HepG2 (cell line): Measurements from ENCODE around the gene RMRP. TPM values are rescaled to one million over a fixed set of nuclear protein-coding genes. Genes with fewer than 3 reads are reported as not detected.

ENCODE experiments used
- ATAC-seq: fragments of 200-7000 bp; cut with Tn5 transposase; 3 replicates; pipeline ENCODE4 v1.9.1; 2020; ENCODE audit warnings: mild to moderate bottlenecking, moderate library complexity
- BruUV-seq: library from RNA; stranded (reverse); fragments of 400-500 nt; replicated peaks from 2 replicates; lab custom pipeline; 2021; lab: Mats Ljungman, UMichigan
- CTCF ChIA-PET: fragments of 300-600 bp; formaldehyde crosslinking; extraction: SDS; loops from one replicate; lab custom pipeline; 2021; ENCODE audit warnings: low total read pairs, inconsistent platforms, low intra/inter-chr PET ratio; lab: Yijun Ruan, JAX
- POLR2A ChIA-PET: fragments of 350-600 bp; sonication (Branson Sonifier 250); formaldehyde crosslinking; loops from one replicate; lab custom pipeline; 2020; ENCODE audit warnings: antibody characterized with exemption, inconsistent platforms; lab: Yijun Ruan, JAX
- DNase-seq: peaks from one replicate; pipeline ENCODE4 v3.0.0-alpha.2; 2015; ENCODE audit warnings: low spot score
- FAIRE-seq: peaks from 3 replicates; lab custom pipeline; 2011; peaks lifted over from hg19 to GRCh38; lab: Jason Lieb, UNC
- H2AFZ ChIP-seq: one replicate; pipeline ENCODE4 v1.6.1; 2011; ENCODE audit warnings: low read length, inconsistent platforms
- H3K27ac ChIP-seq: fragments of 300-600 bp; 3 replicates; pipeline ENCODE4 v1.8.0; 2011; ENCODE audit warnings: mixed run types, mild to moderate bottlenecking, mixed read lengths, low read length, inconsistent platforms; ENCODE audit not compliant: insufficient read depth; ENCODE audit errors: extremely low read length
- H3K27me3 ChIP-seq, 2 experiments: fragments of 200-600 bp in 1 of 2; 2 replicates in 1 of 2; 3 replicates in 1 of 2; pipeline versions ENCODE4 v1.6.0 to v1.8.0; 2011; ENCODE audit warnings: low read length in 2 of 2, mild to moderate bottlenecking in 2 of 2, moderate library complexity in 2 of 2, inconsistent platforms in 1 of 2; ENCODE audit not compliant: insufficient read depth in 2 of 2, control insufficient read depth in 1 of 2
- H3K36me3 ChIP-seq, 2 experiments: fragments of 200-600 bp in 1 of 2; replicated peaks in 1 of 2; 2 replicates in 1 of 2; 3 replicates in 1 of 2; pipeline versions ENCODE4 v1.5.1 to v1.8.0; 2011; ENCODE audit warnings: low read length in 2 of 2, inconsistent platforms in 1 of 2; ENCODE audit not compliant: insufficient read depth in 2 of 2, control insufficient read depth in 1 of 2
- H3K4me1 ChIP-seq: 2 replicates; pipeline ENCODE4 v1.5.1; 2012; ENCODE audit warnings: low read length, inconsistent platforms; ENCODE audit not compliant: insufficient read depth
- H3K4me2 ChIP-seq: 2 replicates; pipeline ENCODE4 v1.6.0; 2011; ENCODE audit warnings: low read depth, low read length, inconsistent platforms
- H3K4me3 ChIP-seq, 3 experiments: fragments of 200-600 bp in 1 of 3; sonication (generic), shearing (Covaris generic) in 1 of 3; replicated peaks in 1 of 3; 2 replicates each; pipeline ENCODE4 v1.5.1; 2011 to 2016; ENCODE audit warnings: low read length in 3 of 3, inconsistent platforms in 2 of 3, low read depth in 2 of 3, mild to moderate bottlenecking in 2 of 3, control low read depth in 1 of 3, mixed read lengths in 1 of 3; ENCODE audit not compliant: insufficient read depth in 1 of 3
- H3K79me2 ChIP-seq: one replicate; pipeline ENCODE4 v1.6.1; 2011; ENCODE audit warnings: low read length, inconsistent platforms; ENCODE audit not compliant: insufficient read depth
- H3K9ac ChIP-seq: 2 replicates; pipeline ENCODE4 v1.6.0; 2011; ENCODE audit warnings: mild to moderate bottlenecking, low read depth, low read length, inconsistent platforms; ENCODE audit not compliant: insufficient read depth
- H3K9me3 ChIP-seq: 2 replicates; pipeline ENCODE4 v1.5.1; 2012; ENCODE audit warnings: mild to moderate bottlenecking, low read length
- H4K20me1 ChIP-seq: 2 replicates; pipeline ENCODE4 v1.6.0; 2011; ENCODE audit warnings: inconsistent platforms, mild to moderate bottlenecking, low read length, moderate library complexity; ENCODE audit not compliant: insufficient read depth
- MIER3 ChIP-seq: IDR thresholded peaks from 2 replicates; pipeline ENCODE4 v1.6.1; 2016; ENCODE audit warnings: missing compliant biosample characterization, borderline replicate concordance
- NFIC ChIP-seq: IDR thresholded peaks from 2 replicates; pipeline ENCODE4 v1.6.1; 2012; ENCODE audit warnings: mild to moderate bottlenecking, low read length, inconsistent platforms
- SIX1 ChIP-seq: sonication (generic); formaldehyde crosslinking; IDR thresholded peaks from 2 replicates; pipeline ENCODE4 v1.4.0; 2020; ENCODE audit warnings: missing genetic modification reagents, borderline replicate concordance
- SMC3 ChIP-seq: IDR thresholded peaks from 2 replicates; pipeline ENCODE4 v1.6.1; 2011; ENCODE audit warnings: low read length, improper control_type of control experiment
- SSRP1 ChIP-seq: IDR thresholded peaks from 2 replicates; pipeline ENCODE4 v1.6.1; 2016; ENCODE audit warnings: control low read depth
- ZNF34 ChIP-seq: sonication (generic); formaldehyde crosslinking; IDR thresholded peaks from 2 replicates; pipeline ENCODE4 v1.4.0; 2020; ENCODE audit warnings: mild to moderate bottlenecking, missing genetic modification reagents, borderline replicate concordance
- ZNF564 ChIP-seq: sonication (generic); formaldehyde crosslinking; IDR thresholded peaks from 2 replicates; pipeline ENCODE4 v1.8.1; 2023; ENCODE audit warnings: mild to moderate bottlenecking, missing genetic modification reagents
- ZNF615 ChIP-seq: sonication (generic); formaldehyde crosslinking; IDR thresholded peaks from 2 replicates; pipeline ENCODE4 v1.5.0; 2020; ENCODE audit warnings: mild to moderate bottlenecking, missing genetic modification reagents, borderline replicate concordance
- ZNF891 ChIP-seq: sonication (generic); formaldehyde crosslinking; IDR thresholded peaks from 2 replicates; pipeline ENCODE4 v1.5.0; 2020; ENCODE audit warnings: mild to moderate bottlenecking, missing genetic modification reagents
- WGBS: methylation state at CpG from one replicate; pipeline ENCODE4 v1.1.6; 2017; ENCODE audit warnings: low lambda C conversion rate; 5-methylcytosine and 5-hydroxymethylcytosine counted together
- in situ Hi-C: cut with HindIII; loops from 2 replicates; pipeline ENCODE4 v1.10.0; 2017; ENCODE audit warnings: low pct_unique_long_range_greater_than_20kb; ENCODE audit not compliant: extremely low pct_ligation_motif_present
- intact Hi-C: fragments of 100-400 bp; cut with micrococcal nuclease; formaldehyde crosslinking; loops from one replicate; pipeline ENCODE4 v1.10.0; 2022; ENCODE audit not compliant: unreplicated experiment
- polyA plus RNA-seq, 8 experiments: library from polyadenylated mRNA; depleted of rRNA in 3 of 8; stranded (reverse) in 7 of 8; unstranded in 1 of 8; fragments of >200 nt; fragmentation: Illumina TruSeq in 4 of 8; extraction: Trizol in 4 of 8; gene quantifications; 2 replicates each; pipeline versions ENCODE4 v1.2.1 to v1.2.3, GENCODE V29; 2011 to 2016; ENCODE audit warnings: low read depth in 4 of 8, missing spikeins in 1 of 8, mixed read lengths in 1 of 8; ENCODE audit not compliant: insufficient read depth in 1 of 8
- total RNA-seq, 5 experiments: library from RNA; depleted of rRNA; stranded (reverse); fragments of >200 nt; fragmentation: Illumina TruSeq; extraction: Trizol; gene quantifications; 2 replicates each; pipeline ENCODE4 v1.2.3, GENCODE V29; 2016; ENCODE audit warnings: low read depth in 1 of 5
- TF ChIP-seq, protein P1 (sequence below): sonication (generic); formaldehyde crosslinking; IDR thresholded peaks from 2 replicates; pipeline ENCODE4 v1.4.0; 2020; ENCODE audit warnings: mild to moderate bottlenecking, low read depth, missing genetic modification reagents
- TF ChIP-seq, protein P2 (sequence below): sonication (generic); formaldehyde crosslinking; IDR thresholded peaks from 2 replicates; pipeline ENCODE4 v1.8.1; 2022; ENCODE audit warnings: low read depth, mild to moderate bottlenecking, missing genetic modification reagents
- TF ChIP-seq, protein P3 (sequence below), 2 experiments: IDR thresholded peaks; 2 replicates each; pipeline ENCODE4 v1.6.1; 2011 to 2012; ENCODE audit warnings: low read length in 2 of 2, borderline replicate concordance in 1 of 2, low read depth in 1 of 2, mild to moderate bottlenecking in 1 of 2, moderate library complexity in 1 of 2
- TF ChIP-seq, protein P4 (sequence below), 2 experiments: sonication (generic) in 1 of 2; formaldehyde crosslinking in 1 of 2; IDR thresholded peaks; 2 replicates each; pipeline versions ENCODE4 v1.4.0 to v1.6.1; 2018 to 2020; ENCODE audit warnings: missing genetic modification reagents in 2 of 2, borderline replicate concordance in 1 of 2, low read depth in 1 of 2, mild to moderate bottlenecking in 1 of 2, missing biosample characterization in 1 of 2
- TF ChIP-seq, protein P5 (sequence below): sonication (generic); formaldehyde crosslinking; IDR thresholded peaks from 2 replicates; pipeline ENCODE4 v1.4.0; 2020; ENCODE audit warnings: mild to moderate bottlenecking, missing genetic modification reagents

RMRP gene
- total and polyA plus RNA-seq, 2 of the 13 experiments (the other 11 are each of a cell fraction or from before 2014, with no cell fraction given) = 51.4 to 4,025 TPM

DNA sequence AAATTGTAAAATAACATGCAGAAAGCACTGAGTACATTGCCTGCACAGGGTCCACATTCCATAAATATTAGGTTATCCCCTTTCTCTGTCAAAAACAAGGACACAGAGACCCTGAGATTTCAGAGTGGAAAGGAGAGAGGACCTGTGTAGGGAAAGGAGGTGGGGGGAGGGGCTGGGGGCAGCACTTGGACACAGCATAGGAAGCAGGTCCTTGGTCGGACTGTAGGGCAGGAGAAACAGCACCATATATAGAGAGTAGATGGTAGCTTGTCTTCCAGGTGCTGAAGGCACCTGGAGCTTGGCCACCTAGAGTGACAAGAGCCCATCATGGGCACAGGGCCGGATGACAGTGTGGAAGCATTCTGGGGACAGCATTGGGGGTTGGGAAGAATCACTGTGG, 29.5 kb upstream of the RMRP start:
- CTCF ChIA-PET = no interaction called here
- no peak for FAIRE-seq
- intact Hi-C loops = no loop called here
- peak; percentile 27 for DNase-seq
- Histone ChIP-seq H3K36me3 (no peaks in the 10 kb centered on the region), H3K9ac (no peak overlapping the region), H3K79me2 (no peaks in the 10 kb centered on the region), H3K9me3 (no peaks in the 10 kb centered on the region), H3K27me3 (no peaks in the 10 kb centered on the region), H4K20me1 (no peaks in the 10 kb centered on the region), H2AFZ (no peak overlapping the region), H3K4me1 (peaks cover 63% of the 10 kb centered on the region), H3K4me3 (no peak overlapping the region), H3K4me2 (no peak overlapping the region), H3K27ac (no peak overlapping the region)
- no TSS peak for BruUV-seq
- in situ Hi-C loops = no loop called here
- WGBS = 75% methylated on average over 2 of the region's 2 CpGs
- POLR2A ChIA-PET = interaction anchor here (0.7 to 6.1 kb wide), 4 partner anchors 8 to 28 kb away, joined by 3 to 68 read pairs (median 9); partner anchors contain the start of genes CCDC107 and RMRP
- ATAC-seq = no peak
- no peak for TF ChIP-seq ZNF615
- TF ChIP-seq ZNF34 (CRISPR knock-in tag) = no peak
- TF ChIP-seq SMC3 = no peak
- TF ChIP-seq, protein P1, sequence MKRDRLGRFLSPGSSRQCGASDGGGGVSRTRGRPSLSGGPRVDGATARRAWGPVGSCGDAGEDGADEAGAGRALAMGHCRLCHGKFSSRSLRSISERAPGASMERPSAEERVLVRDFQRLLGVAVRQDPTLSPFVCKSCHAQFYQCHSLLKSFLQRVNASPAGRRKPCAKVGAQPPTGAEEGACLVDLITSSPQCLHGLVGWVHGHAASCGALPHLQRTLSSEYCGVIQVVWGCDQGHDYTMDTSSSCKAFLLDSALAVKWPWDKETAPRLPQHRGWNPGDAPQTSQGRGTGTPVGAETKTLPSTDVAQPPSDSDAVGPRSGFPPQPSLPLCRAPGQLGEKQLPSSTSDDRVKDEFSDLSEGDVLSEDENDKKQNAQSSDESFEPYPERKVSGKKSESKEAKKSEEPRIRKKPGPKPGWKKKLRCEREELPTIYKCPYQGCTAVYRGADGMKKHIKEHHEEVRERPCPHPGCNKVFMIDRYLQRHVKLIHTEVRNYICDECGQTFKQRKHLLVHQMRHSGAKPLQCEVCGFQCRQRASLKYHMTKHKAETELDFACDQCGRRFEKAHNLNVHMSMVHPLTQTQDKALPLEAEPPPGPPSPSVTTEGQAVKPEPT = no peak
- TF ChIP-seq SIX1 (CRISPR knock-in tag) = no peak
- TF ChIP-seq MIER3 (CRISPR knock-in tag) = no peak
- TF ChIP-seq, protein P2, sequence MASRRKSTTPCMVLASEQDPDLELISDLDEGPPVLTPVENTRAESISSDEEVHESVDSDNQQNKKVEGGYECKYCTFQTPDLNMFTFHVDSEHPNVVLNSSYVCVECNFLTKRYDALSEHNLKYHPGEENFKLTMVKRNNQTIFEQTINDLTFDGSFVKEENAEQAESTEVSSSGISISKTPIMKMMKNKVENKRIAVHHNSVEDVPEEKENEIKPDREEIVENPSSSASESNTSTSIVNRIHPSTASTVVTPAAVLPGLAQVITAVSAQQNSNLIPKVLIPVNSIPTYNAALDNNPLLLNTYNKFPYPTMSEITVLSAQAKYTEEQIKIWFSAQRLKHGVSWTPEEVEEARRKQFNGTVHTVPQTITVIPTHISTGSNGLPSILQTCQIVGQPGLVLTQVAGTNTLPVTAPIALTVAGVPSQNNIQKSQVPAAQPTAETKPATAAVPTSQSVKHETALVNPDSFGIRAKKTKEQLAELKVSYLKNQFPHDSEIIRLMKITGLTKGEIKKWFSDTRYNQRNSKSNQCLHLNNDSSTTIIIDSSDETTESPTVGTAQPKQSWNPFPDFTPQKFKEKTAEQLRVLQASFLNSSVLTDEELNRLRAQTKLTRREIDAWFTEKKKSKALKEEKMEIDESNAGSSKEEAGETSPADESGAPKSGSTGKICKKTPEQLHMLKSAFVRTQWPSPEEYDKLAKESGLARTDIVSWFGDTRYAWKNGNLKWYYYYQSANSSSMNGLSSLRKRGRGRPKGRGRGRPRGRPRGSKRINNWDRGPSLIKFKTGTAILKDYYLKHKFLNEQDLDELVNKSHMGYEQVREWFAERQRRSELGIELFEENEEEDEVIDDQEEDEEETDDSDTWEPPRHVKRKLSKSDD (CRISPR knock-in tag) = no peak
- TF ChIP-seq, protein P3, sequence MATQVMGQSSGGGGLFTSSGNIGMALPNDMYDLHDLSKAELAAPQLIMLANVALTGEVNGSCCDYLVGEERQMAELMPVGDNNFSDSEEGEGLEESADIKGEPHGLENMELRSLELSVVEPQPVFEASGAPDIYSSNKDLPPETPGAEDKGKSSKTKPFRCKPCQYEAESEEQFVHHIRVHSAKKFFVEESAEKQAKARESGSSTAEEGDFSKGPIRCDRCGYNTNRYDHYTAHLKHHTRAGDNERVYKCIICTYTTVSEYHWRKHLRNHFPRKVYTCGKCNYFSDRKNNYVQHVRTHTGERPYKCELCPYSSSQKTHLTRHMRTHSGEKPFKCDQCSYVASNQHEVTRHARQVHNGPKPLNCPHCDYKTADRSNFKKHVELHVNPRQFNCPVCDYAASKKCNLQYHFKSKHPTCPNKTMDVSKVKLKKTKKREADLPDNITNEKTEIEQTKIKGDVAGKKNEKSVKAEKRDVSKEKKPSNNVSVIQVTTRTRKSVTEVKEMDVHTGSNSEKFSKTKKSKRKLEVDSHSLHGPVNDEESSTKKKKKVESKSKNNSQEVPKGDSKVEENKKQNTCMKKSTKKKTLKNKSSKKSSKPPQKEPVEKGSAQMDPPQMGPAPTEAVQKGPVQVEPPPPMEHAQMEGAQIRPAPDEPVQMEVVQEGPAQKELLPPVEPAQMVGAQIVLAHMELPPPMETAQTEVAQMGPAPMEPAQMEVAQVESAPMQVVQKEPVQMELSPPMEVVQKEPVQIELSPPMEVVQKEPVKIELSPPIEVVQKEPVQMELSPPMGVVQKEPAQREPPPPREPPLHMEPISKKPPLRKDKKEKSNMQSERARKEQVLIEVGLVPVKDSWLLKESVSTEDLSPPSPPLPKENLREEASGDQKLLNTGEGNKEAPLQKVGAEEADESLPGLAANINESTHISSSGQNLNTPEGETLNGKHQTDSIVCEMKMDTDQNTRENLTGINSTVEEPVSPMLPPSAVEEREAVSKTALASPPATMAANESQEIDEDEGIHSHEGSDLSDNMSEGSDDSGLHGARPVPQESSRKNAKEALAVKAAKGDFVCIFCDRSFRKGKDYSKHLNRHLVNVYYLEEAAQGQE (IDR thresholded peaks at IDR 0.05; ENCODE audit: borderline replicate concordance in 1 of 2, low read depth in 1 of 2, low read length in 2 of 2) = no peak
- TF ChIP-seq NFIC = no peak
- TF ChIP-seq, protein P4, sequence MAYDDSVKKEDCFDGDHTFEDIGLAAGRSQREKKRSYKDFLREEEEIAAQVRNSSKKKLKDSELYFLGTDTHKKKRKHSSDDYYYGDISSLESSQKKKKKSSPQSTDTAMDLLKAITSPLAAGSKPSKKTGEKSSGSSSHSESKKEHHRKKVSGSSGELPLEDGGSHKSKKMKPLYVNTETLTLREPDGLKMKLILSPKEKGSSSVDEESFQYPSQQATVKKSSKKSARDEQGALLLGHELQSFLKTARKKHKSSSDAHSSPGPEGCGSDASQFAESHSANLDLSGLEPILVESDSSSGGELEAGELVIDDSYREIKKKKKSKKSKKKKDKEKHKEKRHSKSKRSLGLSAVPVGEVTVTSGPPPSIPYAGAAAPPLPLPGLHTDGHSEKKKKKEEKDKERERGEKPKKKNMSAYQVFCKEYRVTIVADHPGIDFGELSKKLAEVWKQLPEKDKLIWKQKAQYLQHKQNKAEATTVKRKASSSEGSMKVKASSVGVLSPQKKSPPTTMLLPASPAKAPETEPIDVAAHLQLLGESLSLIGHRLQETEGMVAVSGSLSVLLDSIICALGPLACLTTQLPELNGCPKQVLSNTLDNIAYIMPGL (CRISPR knock-in tag; IDR thresholded peaks at IDR 0.05; ENCODE audit: borderline replicate concordance in 1 of 2, low read depth in 1 of 2) = no peak
- TF ChIP-seq, protein P5, sequence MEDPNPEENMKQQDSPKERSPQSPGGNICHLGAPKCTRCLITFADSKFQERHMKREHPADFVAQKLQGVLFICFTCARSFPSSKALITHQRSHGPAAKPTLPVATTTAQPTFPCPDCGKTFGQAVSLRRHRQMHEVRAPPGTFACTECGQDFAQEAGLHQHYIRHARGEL (CRISPR knock-in tag) = no peak
- no peak for TF ChIP-seq ZNF891 (CRISPR knock-in tag)
- no peak for TF ChIP-seq ZNF564 (CRISPR knock-in tag)
- TF ChIP-seq SSRP1 (CRISPR knock-in tag) = no peak
